ENCODE measurements around the gene KCNC3.

The KCNC3 gene

GRCh38 chr19:50328224-50328872, 829 bp downstream of the KCNC3 start:
- no peak for DNase-seq (ENCODE audit: low read depth in 1 of 2, low spot score in 1 of 2)

DNA sequence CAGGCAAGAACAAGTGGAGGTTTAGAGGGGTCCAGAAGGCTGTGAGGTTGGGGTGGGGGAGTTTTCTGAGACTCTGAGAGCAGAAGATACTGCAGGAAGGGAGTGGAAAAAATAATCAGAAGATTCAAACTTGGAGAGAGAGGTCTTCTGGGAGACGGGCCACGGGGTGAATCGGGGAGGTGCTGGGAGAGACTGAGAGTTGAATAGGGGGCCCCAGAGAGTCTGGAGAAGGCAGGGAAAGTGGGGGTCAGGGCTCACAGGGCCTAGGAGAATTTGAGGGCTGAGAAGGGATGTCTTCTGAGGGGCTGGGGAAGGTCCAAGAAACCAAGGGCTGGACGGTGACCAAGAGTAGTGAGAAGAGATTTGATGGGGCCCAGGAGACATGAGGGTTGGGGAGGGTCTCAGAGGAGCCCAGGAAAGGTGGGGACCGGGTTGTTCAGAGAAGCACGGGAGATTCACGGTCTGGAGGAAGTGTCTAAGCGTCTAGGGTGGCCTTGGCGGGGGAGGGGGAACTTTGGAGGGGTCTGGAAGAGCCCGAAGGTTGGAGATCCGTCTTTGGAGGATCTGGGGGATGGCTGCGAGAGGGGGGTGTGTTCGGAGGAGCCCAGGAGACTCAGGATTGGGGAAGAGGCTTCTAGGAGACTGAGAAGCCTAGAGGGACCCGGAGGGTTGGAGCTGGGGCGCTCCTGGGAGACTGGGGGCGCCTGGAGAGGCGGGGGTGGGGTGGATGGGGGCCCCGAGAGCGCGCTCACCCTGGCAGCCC, 1.5 kb downstream of the KCNC3 start:
- DNase-seq (ENCODE audit: low read depth in 1 of 2, low spot score in 1 of 2): no peak

DNA sequence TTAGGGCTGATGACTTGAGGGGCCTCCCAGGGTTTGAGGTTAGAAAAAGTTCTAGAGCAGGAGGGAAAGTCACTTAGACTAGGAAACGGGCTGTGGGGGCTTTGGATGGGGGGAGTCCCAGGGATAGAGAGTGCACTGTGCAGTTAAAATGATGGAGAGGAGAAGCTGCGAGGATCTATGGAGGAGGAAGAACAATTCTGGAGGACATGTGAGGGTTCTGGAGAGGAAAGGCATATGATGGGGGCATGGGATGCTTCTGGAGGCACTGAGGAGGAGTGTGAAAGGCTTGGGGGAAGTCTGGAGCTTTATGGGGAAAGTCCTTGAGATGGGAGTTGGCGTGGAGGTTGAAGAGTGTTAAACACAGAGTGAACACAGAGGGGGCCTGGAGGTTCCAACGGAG, 2.2 kb downstream of the KCNC3 start:
- DNase-seq (ENCODE audit: low read depth in 1 of 2, low spot score in 1 of 2): no peak

GRCh38 chr19:50326101-50326664, 3.0 kb downstream of the KCNC3 start:
- DNase-seq (ENCODE audit: low read depth in 1 of 2, low spot score in 1 of 2): no peak

GRCh38 chr19:50325310-50326100, 3.7 kb downstream of the KCNC3 start:
- peak; percentile 54 to 69 for DNase-seq (ENCODE audit: low read depth in 1 of 2, low spot score in 1 of 2)

DNA sequence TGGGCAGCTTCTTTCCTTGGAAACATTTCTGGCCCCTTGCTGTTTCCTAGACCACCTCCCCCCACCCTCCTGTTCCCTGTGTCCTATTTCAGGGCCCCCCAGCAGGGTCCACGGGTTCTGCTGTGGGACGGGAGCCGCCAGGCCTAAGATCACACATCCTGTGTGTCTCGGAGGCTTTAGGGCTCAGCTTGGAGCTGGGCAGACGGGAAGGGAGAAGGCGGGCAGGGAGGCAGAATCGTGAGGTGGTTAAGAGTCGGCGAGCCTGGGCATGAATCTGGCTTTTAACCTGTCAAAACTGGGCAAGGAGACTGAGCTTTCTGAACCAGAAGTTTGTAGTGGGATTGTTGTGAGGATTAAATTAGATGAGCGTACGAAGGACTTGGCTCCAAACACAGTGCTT, 4.8 kb downstream of the KCNC3 start:
- DNase-seq (ENCODE audit: low read depth in 1 of 2, low spot score in 1 of 2): no peak

- no peak for DNase-seq (ENCODE audit: low read depth in 1 of 2, low spot score in 1 of 2)
These were observed 5.4 kb downstream of the KCNC3 start for GRCh38 chr19:50323782-50324133.

- DNase-seq (ENCODE audit: low read depth in 1 of 2, low spot score in 1 of 2): no peak
These were observed 6.0 kb downstream of the KCNC3 start for GRCh38 chr19:50322931-50323781.

- DNase-seq (ENCODE audit: low read depth in 1 of 2, low spot score in 1 of 2): no peak
These were observed 6.9 kb downstream of the KCNC3 start for GRCh38 chr19:50322234-50322633.

DNA sequence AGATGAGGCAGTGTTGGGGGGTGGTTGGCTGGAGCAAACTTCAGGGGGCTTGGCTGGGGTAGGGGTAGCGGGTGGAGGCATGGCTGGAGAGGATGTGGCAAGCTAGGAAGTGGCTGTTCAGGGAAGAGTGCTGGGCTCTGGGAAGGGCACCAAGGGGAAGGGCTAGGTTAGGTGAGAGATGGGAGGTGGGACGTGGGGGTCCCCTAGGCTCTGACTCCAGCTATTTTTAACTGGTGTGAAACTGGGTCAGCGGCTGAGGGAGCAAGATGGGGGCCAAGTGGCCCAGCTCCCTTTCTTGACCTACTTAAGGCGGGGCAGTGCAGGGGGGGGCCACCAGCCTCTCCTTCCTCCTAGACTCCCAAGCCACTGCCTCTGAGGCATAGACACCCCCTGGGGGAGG, 7.3 kb downstream of the KCNC3 start:
- DNase-seq (ENCODE audit: low read depth in 1 of 2, low spot score in 1 of 2): no peak

DNA sequence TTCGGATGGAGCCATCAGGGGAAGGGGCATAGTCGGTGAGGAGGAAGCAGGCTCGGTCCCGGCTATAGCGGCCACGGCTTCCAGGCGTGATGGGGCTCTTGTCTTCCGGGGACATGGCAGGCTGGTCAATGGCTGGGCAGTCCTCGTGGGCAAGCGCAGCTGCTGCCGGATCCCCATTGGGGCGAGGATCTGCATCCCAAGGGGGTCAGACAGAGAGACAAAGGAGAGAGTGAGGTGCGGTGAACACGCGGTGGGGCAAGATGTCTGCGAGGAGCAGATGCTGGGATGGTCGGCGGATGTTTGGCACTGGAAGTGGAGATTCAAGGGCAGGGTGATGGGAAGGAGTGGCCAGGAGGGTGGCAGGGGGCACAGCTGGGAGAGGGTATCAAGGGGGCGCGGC, 8.6 kb downstream of the KCNC3 start:
- no peak for DNase-seq (ENCODE audit: low read depth in 1 of 2, low spot score in 1 of 2)

GRCh38 chr19:50320051-50320450, 9.1 kb downstream of the KCNC3 start:
- DNase-seq (ENCODE audit: low read depth in 1 of 2, low spot score in 1 of 2): no peak

DNA sequence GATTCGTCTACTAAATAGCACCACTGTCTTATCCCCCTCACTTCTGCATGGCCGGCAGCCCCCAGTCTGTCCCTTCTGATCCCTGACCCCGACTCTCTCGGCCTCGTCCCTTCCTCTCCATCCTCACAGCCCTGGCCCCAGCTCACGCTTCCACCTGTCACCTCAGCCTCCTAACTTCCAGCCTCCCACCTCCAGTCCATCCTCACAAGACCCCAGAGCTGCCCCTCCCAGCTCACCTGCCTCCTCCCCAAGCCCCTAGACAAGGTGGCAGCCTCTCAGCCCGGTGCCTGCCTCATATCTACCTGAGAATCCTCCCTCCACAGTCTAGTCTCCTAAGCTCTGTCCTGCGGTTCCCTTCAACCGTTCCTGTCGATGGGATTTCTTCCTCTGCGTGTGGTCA, 10.0 kb downstream of the KCNC3 start:
- no peak for DNase-seq (ENCODE audit: low read depth in 1 of 2, low spot score in 1 of 2)

- no peak for DNase-seq (ENCODE audit: low read depth in 1 of 2, low spot score in 1 of 2)
These were observed 10.7 kb downstream of the KCNC3 start for GRCh38 chr19:50318438-50318837.

- no peak for DNase-seq (ENCODE audit: low read depth in 1 of 2, low spot score in 1 of 2)
These were observed 12.1 kb downstream of the KCNC3 start for GRCh38 chr19:50317115-50317514.

GRCh38 chr19:50315773-50316448, 13.3 kb downstream of the KCNC3 start:
- no peak for DNase-seq (ENCODE audit: low read depth in 1 of 2, low spot score in 1 of 2)

DNA sequence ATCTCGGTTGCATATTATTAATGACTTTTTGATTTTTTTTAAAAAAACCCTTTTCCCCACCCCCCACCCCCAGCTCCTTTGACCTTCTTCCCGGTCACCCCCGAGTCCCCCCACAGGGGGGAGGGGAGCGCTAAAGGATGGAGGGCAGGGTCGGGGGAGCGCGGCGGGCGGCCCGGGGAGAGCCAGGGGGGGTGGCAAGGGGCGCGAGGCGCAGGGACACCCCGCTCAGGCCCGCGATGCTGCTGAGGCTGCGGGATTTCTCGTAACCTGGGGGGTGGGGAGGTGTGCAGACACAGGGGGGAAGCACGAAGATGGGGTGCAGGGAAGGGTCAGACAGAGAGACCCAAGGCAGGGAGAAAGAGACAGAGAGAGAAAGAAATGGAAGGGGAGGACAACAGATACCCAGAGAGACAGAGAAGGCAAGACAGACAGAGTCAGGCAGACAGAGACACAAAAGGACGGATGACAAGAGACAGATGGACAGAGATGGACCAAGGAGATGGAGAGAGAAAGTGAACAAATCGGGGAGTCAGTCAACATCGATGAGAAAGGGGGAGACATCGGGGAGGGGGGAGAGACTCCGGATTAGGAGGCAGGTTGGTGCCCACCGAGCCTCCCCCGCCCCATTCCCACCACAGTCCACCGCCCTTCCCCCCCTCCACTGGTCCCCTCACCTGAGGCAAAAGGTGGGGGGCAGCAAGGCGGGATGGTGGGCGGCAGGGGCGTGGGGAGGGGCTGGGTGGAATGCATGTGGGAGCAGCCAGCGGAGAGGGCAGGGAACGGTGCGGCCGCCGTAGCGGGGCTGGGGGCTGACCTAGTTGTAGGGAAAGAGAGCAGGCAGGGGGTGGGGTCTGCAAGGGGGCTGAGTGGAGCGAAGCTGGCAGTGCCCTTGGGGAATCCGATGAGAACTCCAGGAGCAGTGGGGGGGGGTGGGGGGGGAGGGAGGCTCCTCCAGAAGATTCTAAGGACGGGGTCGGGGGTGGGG, 14.2 kb downstream of the KCNC3 start:
- DNase-seq (ENCODE audit: low read depth in 1 of 2, low spot score in 1 of 2): no peak

DNA sequence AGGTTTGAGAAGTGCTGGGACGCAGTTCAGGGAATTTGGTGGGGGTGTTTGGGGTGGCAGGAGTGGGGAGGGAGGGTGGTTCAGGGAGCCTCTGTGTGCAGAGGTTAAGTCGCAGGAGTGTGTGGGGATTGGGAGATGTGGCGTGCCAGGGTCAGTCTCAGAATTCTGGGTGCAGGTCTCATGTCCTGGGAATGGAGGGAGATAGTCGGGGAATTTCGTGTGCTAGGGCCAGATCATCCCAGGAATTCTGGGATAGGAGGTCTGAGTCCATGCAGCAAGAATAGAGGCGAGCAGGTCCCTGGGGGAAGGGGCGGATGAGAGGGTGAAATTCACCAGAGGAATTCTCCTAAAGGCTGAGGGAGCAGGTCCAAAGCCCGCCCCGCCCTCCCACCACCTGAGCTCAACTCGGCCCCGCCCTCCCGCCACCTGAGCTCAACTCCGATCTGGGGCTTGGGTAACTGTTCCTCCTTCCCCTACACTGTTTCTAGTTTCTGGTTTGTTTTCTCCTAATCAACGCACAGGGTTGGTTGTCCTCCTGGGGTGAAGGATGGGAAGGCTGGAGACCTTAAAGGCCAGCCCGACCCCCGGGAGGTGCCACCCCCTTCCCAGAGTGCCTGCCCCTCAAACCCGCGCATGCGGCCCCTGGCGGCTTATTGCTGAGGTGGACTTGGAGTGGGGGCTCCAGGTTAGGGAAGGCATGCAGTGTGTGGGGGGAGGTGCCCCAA, 15.2 kb downstream of the KCNC3 start:
- no peak for DNase-seq (ENCODE audit: low read depth in 1 of 2, low spot score in 1 of 2)

All from activated CD4-positive, alpha-beta T cell treated with anti-CD3 and anti-CD28 coated beads, Interleukin-2, amount 50 U/mL, for 24 hours (primary cell).